ENCODE measurements around the gene CNTNAP1.
A peak's percentile ranks its signal among the peaks of the same experiment; 100 is the strongest.

CNTNAP1 gene

DNA sequence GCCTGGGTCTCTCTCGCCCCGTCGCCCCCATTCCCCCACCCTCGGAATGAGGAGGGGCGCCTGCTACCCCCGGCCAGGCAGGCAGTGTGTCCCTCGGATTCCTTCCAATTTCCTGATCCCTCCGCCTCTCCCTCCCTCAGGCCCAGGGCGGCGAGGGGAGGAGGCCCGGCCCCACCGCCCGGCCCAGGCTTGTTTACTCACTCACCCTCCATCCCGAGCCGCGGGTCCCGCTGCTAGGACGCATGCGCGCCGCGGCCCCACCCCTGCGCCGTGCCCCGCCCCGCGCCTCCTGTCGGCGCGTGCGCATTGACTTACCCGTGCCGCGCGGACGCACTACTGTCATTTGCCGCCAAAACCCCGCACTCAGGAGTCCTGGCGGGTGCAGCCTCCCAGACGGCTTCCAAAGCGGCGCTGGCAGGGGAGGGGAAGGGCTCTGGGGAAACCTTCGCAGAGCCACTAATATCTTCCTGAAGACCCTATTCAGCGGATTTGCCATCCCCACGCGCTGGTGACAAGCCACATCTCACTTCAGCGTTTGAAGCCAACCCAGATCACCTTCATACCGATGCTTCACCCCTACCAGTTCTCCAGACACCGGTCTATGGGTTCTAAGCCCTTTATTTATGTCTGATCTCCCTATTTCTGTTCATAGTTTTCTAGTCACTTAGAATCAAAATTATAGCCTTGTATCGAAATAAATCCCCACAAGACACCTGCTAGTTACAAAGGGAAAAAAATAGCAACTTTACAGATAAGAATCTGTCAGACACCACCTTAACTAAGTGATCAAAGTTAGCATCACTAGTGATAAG is 62.7 kb downstream of the CNTNAP1 start, which contains the start of gene EZH1:
Gene EZH1, minus strand, starts transcription at position 235 of the 812 bp plus-strand sequence. CDS start 16,099 bp downstream, outside the sequence.
- Histone ChIP-seq H3K36me3 (ENCODE audit: low read depth) (peaks cover 4% of the 10 kb centered on the region; the same call in 1 of the 2 replicates), H3K27me3 (ENCODE audit: insufficient read depth, poor library complexity, severe bottlenecking) (no peaks in the 10 kb centered on the region), H3K4me3 (ENCODE audit: severe bottlenecking) (peak within 1 kb of the TSS; percentile 52), H3K9me3 (ENCODE audit: severe bottlenecking) (no peaks in the 10 kb centered on the region), H3K27ac (ENCODE audit: poor library complexity, severe bottlenecking) (peak within 1 kb of the TSS; percentile 55), H3K4me1 (ENCODE audit: insufficient read depth, poor library complexity, severe bottlenecking) (peaks cover 4% of the 10 kb centered on the region)
- TF ChIP-seq, protein P1, sequence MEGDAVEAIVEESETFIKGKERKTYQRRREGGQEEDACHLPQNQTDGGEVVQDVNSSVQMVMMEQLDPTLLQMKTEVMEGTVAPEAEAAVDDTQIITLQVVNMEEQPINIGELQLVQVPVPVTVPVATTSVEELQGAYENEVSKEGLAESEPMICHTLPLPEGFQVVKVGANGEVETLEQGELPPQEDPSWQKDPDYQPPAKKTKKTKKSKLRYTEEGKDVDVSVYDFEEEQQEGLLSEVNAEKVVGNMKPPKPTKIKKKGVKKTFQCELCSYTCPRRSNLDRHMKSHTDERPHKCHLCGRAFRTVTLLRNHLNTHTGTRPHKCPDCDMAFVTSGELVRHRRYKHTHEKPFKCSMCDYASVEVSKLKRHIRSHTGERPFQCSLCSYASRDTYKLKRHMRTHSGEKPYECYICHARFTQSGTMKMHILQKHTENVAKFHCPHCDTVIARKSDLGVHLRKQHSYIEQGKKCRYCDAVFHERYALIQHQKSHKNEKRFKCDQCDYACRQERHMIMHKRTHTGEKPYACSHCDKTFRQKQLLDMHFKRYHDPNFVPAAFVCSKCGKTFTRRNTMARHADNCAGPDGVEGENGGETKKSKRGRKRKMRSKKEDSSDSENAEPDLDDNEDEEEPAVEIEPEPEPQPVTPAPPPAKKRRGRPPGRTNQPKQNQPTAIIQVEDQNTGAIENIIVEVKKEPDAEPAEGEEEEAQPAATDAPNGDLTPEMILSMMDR (IDR thresholded peaks at IDR 0.05; ENCODE audit: poor library complexity, severe bottlenecking) = no peak
- DNase-seq (ENCODE audit: low spot score) (peak; percentile 81), ATAC-seq (ENCODE audit: low read depth) (peak; percentile 88)

DNA sequence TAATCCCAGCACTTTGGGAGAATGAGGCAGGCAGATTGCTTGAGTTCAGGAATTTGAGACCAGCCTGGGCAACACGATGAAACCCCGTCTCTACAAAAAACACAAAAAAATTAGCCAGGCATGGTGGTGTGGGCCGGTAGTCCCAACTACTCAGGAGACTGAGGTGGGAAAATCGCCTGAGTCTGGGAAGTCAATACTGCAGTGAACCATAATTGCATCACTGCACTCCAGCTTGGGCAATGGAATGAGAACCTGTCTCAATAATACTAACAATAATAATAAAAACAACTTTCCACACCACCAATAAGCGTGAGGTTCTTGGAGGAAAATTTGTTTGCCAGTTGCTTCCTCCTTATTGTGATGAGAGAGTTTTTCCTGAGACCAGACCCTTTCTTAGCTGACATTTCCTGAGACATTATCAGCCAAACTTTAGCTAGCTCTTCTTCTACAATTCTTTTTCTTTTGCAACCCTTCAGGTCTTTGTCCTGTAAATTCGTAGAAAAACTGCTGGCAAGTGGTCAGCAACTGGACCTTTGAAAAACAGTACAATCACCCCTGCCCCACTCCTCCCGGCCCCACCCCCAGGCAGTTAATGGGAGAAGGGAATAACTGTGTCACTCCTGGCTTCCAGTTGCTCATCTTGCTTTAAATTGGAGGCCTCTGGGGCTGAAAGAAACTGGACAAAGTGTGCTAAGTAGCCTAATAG is 66.0 kb downstream of the CNTNAP1 start:
- H3K36me3 ChIP-seq (ENCODE audit: low read depth) = no peaks in the 10 kb centered on the region
- H3K4me1 ChIP-seq (ENCODE audit: insufficient read depth, poor library complexity, severe bottlenecking) = peaks cover 4% of the 10 kb centered on the region
- TF ChIP-seq, protein P1 (IDR thresholded peaks at IDR 0.05; ENCODE audit: poor library complexity, severe bottlenecking) = no peak
- H3K9me3 ChIP-seq (ENCODE audit: severe bottlenecking) = no peaks in the 10 kb centered on the region
- ATAC-seq (ENCODE audit: low read depth) (no peak), DNase-seq (ENCODE audit: low spot score) (no peak)
- H3K27ac ChIP-seq (ENCODE audit: poor library complexity, severe bottlenecking) = no peak overlapping the region
- H3K27me3 ChIP-seq (ENCODE audit: insufficient read depth, poor library complexity, severe bottlenecking) = no peaks in the 10 kb centered on the region
- H3K4me3 ChIP-seq (ENCODE audit: severe bottlenecking) = no peak overlapping the region

DNA sequence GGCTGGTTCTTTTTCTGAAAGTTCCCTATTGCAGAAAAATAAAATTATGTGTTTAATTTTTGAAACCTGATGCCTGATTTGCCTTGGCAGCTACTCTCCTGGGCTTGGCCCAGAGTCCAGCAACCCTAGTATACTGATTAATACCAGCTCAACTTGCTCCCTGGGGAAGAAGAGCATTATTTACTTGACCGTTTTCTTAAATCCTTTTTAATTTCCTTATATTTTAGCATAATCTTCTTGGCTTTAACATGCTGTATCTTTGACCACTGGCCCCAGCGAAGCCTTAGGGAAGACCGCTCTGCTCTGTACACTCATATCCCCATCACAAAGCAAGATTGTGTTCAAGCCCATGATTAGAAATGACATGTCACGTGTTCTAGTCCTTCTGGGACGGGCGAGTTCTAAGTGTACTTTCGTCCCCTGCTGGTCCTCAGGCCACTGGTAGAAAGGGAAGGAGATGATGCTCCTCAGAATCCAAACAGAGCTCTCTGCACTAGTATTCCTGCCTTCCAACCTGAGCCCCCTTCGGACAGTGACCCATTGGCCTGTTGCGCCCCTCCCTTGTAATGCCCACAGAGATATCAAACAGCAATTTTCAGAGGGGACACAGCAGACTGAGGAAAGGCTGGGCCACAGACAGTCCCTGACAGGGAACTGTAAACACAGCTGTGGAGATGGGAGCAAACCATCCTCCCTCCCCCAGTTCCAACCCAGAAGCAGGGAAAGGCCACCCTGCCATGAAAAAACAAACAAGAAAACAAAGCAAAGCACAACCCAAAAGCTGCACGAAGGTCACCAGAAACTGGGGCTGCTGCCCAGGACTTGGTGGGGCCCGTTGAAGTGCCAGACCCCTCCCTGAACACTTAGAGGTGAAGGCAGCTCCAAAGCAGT is 66.8 kb downstream of the CNTNAP1 start:
- TF ChIP-seq, protein P1 (IDR thresholded peaks at IDR 0.05; ENCODE audit: poor library complexity, severe bottlenecking) = no peak
- H3K27ac ChIP-seq (ENCODE audit: poor library complexity, severe bottlenecking) = no peak overlapping the region

More for the DNA sequence above, 66.8 kb downstream of the CNTNAP1 start:
- Histone ChIP-seq H3K27me3 (ENCODE audit: insufficient read depth, poor library complexity, severe bottlenecking) (no peaks in the 10 kb centered on the region), H3K4me3 (ENCODE audit: severe bottlenecking) (no peak overlapping the region), H3K9me3 (ENCODE audit: severe bottlenecking) (no peaks in the 10 kb centered on the region), H3K36me3 (ENCODE audit: low read depth) (no peaks in the 10 kb centered on the region), H3K4me1 (ENCODE audit: insufficient read depth, poor library complexity, severe bottlenecking) (peaks cover 4% of the 10 kb centered on the region)
- ATAC-seq (ENCODE audit: low read depth) (no peak), DNase-seq (ENCODE audit: low spot score) (no peak)

Measured in RWPE2 (cell line).